T-cell (primary cell): ENCODE data around the gene SPRED3. TPM values are rescaled to one million over a fixed set of nuclear protein-coding genes. Genes with fewer than 3 reads are reported as not detected.
A peak's percentile ranks its signal among the peaks of the same experiment; 100 is the strongest.
"Not testable (repeated sequence)": the region's sequence is repeated elsewhere in the genome, so short reads cannot be mapped to it uniquely, and the experiment has no call there.

Experiments
- ATAC-seq, 4 experiments: fragments of 200-7000 bp in 3 of 4; fragments of 150-1000 bp in 1 of 4; cut with Tn5 transposase; replicated peaks in 1 of 4; 1 replicate in 3 of 4; 2 replicates in 1 of 4; pipeline ENCODE4 v1.10.0; 2021; ENCODE audit warnings: moderate library complexity in 3 of 4, mild to moderate bottlenecking in 2 of 4, moderate number of reproducible peaks in 1 of 4
- CTCF ChIA-PET, 2 donors: fragments of 300-600 bp; sonication (Branson Sonifier 250); formaldehyde crosslinking; loops; one replicate each; lab custom pipeline; 2022; ENCODE audit warnings: antibody characterized with exemption in 2 of 2; lab: Charles Lee
- POLR2A ChIA-PET, 2 donors: fragments of 300-600 bp; sonication (Branson Sonifier 250); formaldehyde crosslinking; loops; one replicate each; lab custom pipeline; 2022; ENCODE audit warnings: antibody characterized with exemption in 2 of 2; lab: Charles Lee
- DNase-seq, 35 experiments: peaks; one replicate each; pipeline versions ENCODE4 v3.0.0 to v3.0.0-alpha.2; 2013 to 2023
- H3K27ac ChIP-seq: one replicate; pipeline ENCODE4 v1.5.1; 2013; ENCODE audit warnings: low read length
- H3K27me3 ChIP-seq, 2 experiments: replicated peaks in 1 of 2; 1 replicate in 1 of 2; 2 replicates in 1 of 2; pipeline versions ENCODE4 v1.6.1 to v1.7.0; 2013; ENCODE audit warnings: low read length in 1 of 2, mixed read lengths in 1 of 2; ENCODE audit not compliant: control insufficient read depth in 2 of 2, insufficient read depth in 2 of 2; ENCODE audit errors: extremely low read depth in 1 of 2
- H3K36me3 ChIP-seq, 2 donors: 1 replicate in 1 of 2; 2 replicates in 1 of 2; pipeline versions ENCODE4 v1.6.1 to v1.7.0; 2013; ENCODE audit warnings: low read length in 1 of 2; ENCODE audit not compliant: control insufficient read depth in 2 of 2, insufficient read depth in 1 of 2; ENCODE audit errors: extremely low read depth in 1 of 2
- H3K4me1 ChIP-seq, 2 experiments: 1 replicate in 1 of 2; 2 replicates in 1 of 2; pipeline versions ENCODE4 v1.6.1 to v1.7.0; 2013; ENCODE audit warnings: low read length in 2 of 2, mixed read lengths in 1 of 2; ENCODE audit not compliant: insufficient read depth in 2 of 2, control insufficient read depth in 1 of 2; ENCODE audit errors: extremely low read depth in 1 of 2
- H3K4me3 ChIP-seq, 2 donors: 1 replicate in 1 of 2; 2 replicates in 1 of 2; pipeline versions ENCODE4 v1.5.1 to v1.7.0; 2013; ENCODE audit warnings: mild to moderate bottlenecking in 2 of 2, low read length in 1 of 2, moderate library complexity in 1 of 2; ENCODE audit not compliant: control insufficient read depth in 1 of 2; ENCODE audit errors: extremely low read depth in 1 of 2
- H3K9me3 ChIP-seq: 2 replicates; pipeline ENCODE4 v1.7.0; 2013
- H3K27ac Mint-ChIP-seq, 2 donors: one replicate each; pipeline ENCODE4 v1.8.0; 2020 to 2021; ENCODE audit warnings: mild to moderate bottlenecking in 2 of 2, mixed read lengths in 2 of 2
- H3K27me3 Mint-ChIP-seq, 2 donors: one replicate each; pipeline ENCODE4 v1.8.0; 2021 to 2022; ENCODE audit warnings: mixed read lengths in 2 of 2
- H3K36me3 Mint-ChIP-seq: one replicate; pipeline ENCODE4 v1.8.0; 2021; ENCODE audit warnings: mixed read lengths
- H3K4me1 Mint-ChIP-seq, 3 donors: one replicate each; pipeline ENCODE4 v1.8.0; 2020 to 2022; ENCODE audit warnings: mixed read lengths in 3 of 3, mild to moderate bottlenecking in 1 of 3
- H3K4me3 Mint-ChIP-seq, 3 donors: one replicate each; pipeline ENCODE4 v1.8.0; 2020 to 2022; ENCODE audit warnings: mild to moderate bottlenecking in 3 of 3, mixed read lengths in 3 of 3, moderate library complexity in 3 of 3
- H3K9me3 Mint-ChIP-seq, 3 donors: one replicate each; pipeline ENCODE4 v1.8.0; 2020 to 2022; ENCODE audit warnings: mixed read lengths in 3 of 3
- WGBS: methylation state at CpG from one replicate; pipeline ENCODE4 v1.1.5; 2013; ENCODE audit warnings: missing lambda C conversion rate; ENCODE audit not compliant: insufficient coverage; 5-methylcytosine and 5-hydroxymethylcytosine counted together
- total RNA-seq, 35 experiments: library from RNA in 6 of 35; stranded (reverse) in 6 of 35; fragments of 120-200 nt in 1 of 35; gene quantifications; one replicate each; pipeline versions ENCODE4 v1.2.1 to v1.2.4 and lab custom pipeline; 2013 to 2026

SPRED3 gene
- total RNA-seq, 5 donors from 2014 or later (not counting 1 experiment from before 2014, with no cell fraction given): 0.93 to 2.9 (median 2.1) TPM

- H3K4me3 ChIP-seq: no peak overlapping the region
- Mint-ChIP-seq H3K4me1 (peaks cover 18 to 23% (median 19%) of the 10 kb centered on the region in 3 donors), H3K27me3 (peaks cover 0 to 2% of the 10 kb centered on the region in 2 donors), H3K4me3 (peak overlapping the region; percentile 72 to 91 (median 79)), H3K36me3 (peaks cover 13% of the 10 kb centered on the region), H3K27ac (peak overlapping the region in 1 of 2 donors; percentile 48), H3K9me3 (no peaks in the 10 kb centered on the region)
- ATAC-seq (no peak), DNase-seq (no peak)
- no peak overlapping the region for H3K27ac ChIP-seq
- CTCF ChIA-PET: interaction anchor here in 1 of 2 donors (0.5 to 0.6 kb wide), 2 partner anchors 70 to 237 kb away, joined by 3 to 7 read pairs; no protein-coding TSS in a partner anchor
- no peaks in the 10 kb centered on the region for H3K9me3 ChIP-seq
- H3K27me3 ChIP-seq: no peaks in the 10 kb centered on the region
- H3K36me3 ChIP-seq: peaks cover 0 to 25% of the 10 kb centered on the region in 2 donors
- whole genome bisulfite sequencing: 100% methylated on average over 1 of the region's 6 CpGs
- H3K4me1 ChIP-seq: peaks cover 0 to 26% of the 10 kb centered on the region in 2 experiments
- POLR2A ChIA-PET: no interaction called here
Observed at GRCh38 chr19:38404858-38405257, 16.4 kb downstream of the SPRED3 start.

GRCh38 chr19:38405276-38405675 lies 16.8 kb downstream of the SPRED3 start:
- ATAC-seq: no peak
- ChIA-PET POLR2A (no interaction called here), CTCF (interaction anchor here in 1 of 2 donors (0.5 to 0.6 kb wide), 2 partner anchors 70 to 237 kb away, joined by 3 to 7 read pairs; no protein-coding TSS in a partner anchor)
- no peak overlapping the region for H3K4me3 ChIP-seq
- no peak for DNase-seq
- H3K36me3 ChIP-seq: peaks cover 0 to 25% of the 10 kb centered on the region in 2 donors
- no peak overlapping the region for H3K27ac Mint-ChIP-seq
- H3K27me3 ChIP-seq: no peaks in the 10 kb centered on the region
- no peak overlapping the region for H3K27ac ChIP-seq
- H3K9me3 Mint-ChIP-seq: no peaks in the 10 kb centered on the region
- H3K4me1 ChIP-seq: peaks cover 0 to 26% of the 10 kb centered on the region in 2 experiments
- H3K9me3 ChIP-seq: no peaks in the 10 kb centered on the region
- peak overlapping the region in 2 of 3 donors; percentile 72 to 91 for H3K4me3 Mint-ChIP-seq
- peaks cover 18 to 21% (median 19%) of the 10 kb centered on the region in 3 donors for H3K4me1 Mint-ChIP-seq
- WGBS: 100% methylated on average over 1 of the region's 8 CpGs
- peaks cover 0 to 2% of the 10 kb centered on the region in 2 donors for H3K27me3 Mint-ChIP-seq
- H3K36me3 Mint-ChIP-seq: peaks cover 13% of the 10 kb centered on the region

DNA sequence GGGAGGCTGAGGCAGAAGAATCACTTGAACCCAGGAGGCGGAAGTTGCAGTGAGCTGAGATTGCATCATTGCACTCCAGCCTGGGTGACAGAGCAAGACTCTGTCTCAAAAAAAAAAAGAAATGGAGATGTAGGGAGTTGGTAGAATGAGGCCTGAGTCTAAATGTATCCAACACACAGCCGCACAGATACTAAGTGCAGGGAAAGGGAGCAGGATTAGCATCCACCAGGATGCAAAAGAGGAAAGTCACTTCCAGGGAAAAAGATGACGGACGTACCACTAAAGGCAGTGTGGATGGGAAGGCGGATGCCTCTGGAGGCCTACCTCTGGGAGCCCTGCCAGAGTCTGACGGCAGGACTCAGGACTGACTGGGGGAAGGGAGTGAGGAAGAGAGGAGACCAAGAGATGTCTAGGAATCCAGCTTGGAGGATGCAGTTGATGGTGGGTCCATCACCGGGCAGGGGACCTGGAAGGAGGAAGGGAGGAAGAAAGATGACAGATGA lies 21.2 kb downstream of the SPRED3 start:
- Mint-ChIP-seq H3K4me3 (no peak overlapping the region), H3K27ac (no peak overlapping the region), H3K36me3 (peaks cover 13% of the 10 kb centered on the region), H3K27me3 (no peaks in the 10 kb centered on the region), H3K4me1 (peaks cover 7 to 8% (median 7%) of the 10 kb centered on the region in 3 donors), H3K9me3 (no peaks in the 10 kb centered on the region)
- H3K36me3 ChIP-seq: peaks cover 0 to 25% of the 10 kb centered on the region in 2 donors
- ATAC-seq (no peak), DNase-seq (no peak)
- ChIA-PET CTCF (no interaction called here), POLR2A (no interaction called here)
- no peak overlapping the region for H3K27ac ChIP-seq
- H3K9me3 ChIP-seq: no peaks in the 10 kb centered on the region
- H3K27me3 ChIP-seq: no peaks in the 10 kb centered on the region
- WGBS: 96% methylated on average over 6 of the region's 7 CpGs
- H3K4me3 ChIP-seq: no peak overlapping the region
- H3K4me1 ChIP-seq: peaks cover 0 to 7% of the 10 kb centered on the region in 2 experiments

DNA sequence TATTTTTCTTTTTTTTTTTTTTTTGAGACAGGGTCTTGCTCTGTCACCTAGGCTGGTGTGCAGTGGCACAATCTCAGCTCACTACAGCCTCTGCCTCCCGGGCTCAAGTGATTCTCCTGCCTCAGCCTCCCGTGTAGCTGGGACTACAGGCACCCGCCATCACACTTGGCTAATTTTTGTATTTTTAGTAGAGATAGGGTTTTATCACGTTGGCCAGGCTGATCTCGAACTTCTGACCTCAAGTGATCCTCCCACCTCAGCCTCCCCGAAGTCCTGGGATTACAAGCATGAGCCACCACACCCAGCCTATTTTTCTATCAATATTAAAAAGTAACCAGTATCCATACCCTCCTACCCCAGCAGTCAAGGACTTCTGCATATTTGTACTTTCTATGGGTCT lies 21.9 kb downstream of the SPRED3 start:
- H3K27ac ChIP-seq, H3K4me1 Mint-ChIP-seq, ATAC-seq, H3K27ac Mint-ChIP-seq, H3K4me3 ChIP-seq, H3K4me1 ChIP-seq, H3K9me3 Mint-ChIP-seq, H3K4me3 Mint-ChIP-seq, CTCF ChIA-PET, DNase-seq, H3K27me3 ChIP-seq, H3K36me3 Mint-ChIP-seq, H3K27me3 Mint-ChIP-seq, H3K9me3 ChIP-seq: not testable (repeated sequence)
- WGBS: 100% methylated on average over 1 of the region's 6 CpGs
- H3K36me3 ChIP-seq: peaks cover 0 to 18% of the 10 kb centered on the region in 2 donors
- POLR2A ChIA-PET: interaction anchor here in 1 of 2 donors (0.7 kb wide), 1 partner anchor 1059 kb away, joined by 4 read pairs; no protein-coding TSS in a partner anchor

DNA sequence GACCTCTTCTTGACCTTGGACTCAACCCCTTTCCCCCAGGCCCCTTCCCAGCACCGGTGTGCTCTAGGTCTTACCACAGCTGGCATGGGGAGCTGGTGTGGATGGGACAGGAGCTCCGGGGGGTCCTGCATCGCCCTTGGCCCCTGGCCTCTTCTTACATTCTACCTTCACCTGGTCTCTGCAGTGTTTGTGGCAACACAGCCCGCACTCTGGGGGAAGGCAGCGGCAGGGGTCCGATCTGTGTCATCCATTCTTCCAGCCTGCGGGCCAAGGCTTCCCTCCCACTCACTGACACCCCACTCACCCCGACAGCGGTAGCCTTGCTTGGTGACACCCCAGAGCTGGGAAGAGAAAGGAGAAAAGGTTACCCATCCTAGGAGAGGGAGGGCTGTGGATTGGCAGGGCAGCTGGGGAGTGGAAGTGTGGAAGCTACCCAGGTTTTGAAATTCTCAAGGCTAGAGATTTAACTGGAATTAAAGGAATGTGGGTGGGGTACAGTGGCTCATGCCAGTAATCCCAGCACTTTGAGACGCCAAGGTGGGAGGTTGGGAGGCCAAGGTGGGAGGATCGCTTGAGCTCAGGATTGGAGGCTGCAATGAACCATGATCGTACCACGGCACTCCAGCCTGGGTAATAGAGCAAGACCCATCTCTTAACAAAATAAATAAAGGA lies 22.7 kb downstream of the SPRED3 start:
- Mint-ChIP-seq H3K4me3 (no peak overlapping the region), H3K27me3 (no peaks in the 10 kb centered on the region), H3K4me1 (no peaks in the 10 kb centered on the region), H3K9me3 (no peaks in the 10 kb centered on the region), H3K27ac (no peak overlapping the region), H3K36me3 (peaks cover 9% of the 10 kb centered on the region)
- ChIA-PET CTCF (no interaction called here), POLR2A (no interaction called here)
- Histone ChIP-seq H3K27ac (no peak overlapping the region), H3K27me3 (no peaks in the 10 kb centered on the region), H3K9me3 (no peaks in the 10 kb centered on the region), H3K4me1 (no peaks in the 10 kb centered on the region), H3K4me3 (no peak overlapping the region), H3K36me3 (peaks cover 0 to 15% of the 10 kb centered on the region in 2 donors)
- WGBS: no CpG with 5 or more reads among the region's 13 CpGs
- DNase-seq: no peak
- no peak for ATAC-seq

- H3K4me1 ChIP-seq, H3K27me3 Mint-ChIP-seq, DNase-seq, H3K4me3 Mint-ChIP-seq, H3K27ac Mint-ChIP-seq, H3K36me3 Mint-ChIP-seq, H3K4me1 Mint-ChIP-seq, H3K27ac ChIP-seq, H3K9me3 Mint-ChIP-seq, H3K27me3 ChIP-seq, H3K36me3 ChIP-seq, ATAC-seq, H3K9me3 ChIP-seq, H3K4me3 ChIP-seq, CTCF ChIA-PET, POLR2A ChIA-PET: not testable (repeated sequence)
- WGBS: 85% methylated on average over 4 of the region's 5 CpGs
Observed at GRCh38 chr19:38411898-38412297, 23.4 kb downstream of the SPRED3 start.
